MM.1S (cell line): Measurements from ENCODE around the gene WNT3.

ENCODE experiments used
- EZH2 ChIP-seq: fragments of 300-600 bp; sonication (generic); optimal IDR thresholded peaks from 2 replicates; pipeline ENCODE3; 2017; ENCODE audit warnings: low read depth, mild to moderate bottlenecking, antibody characterized with exemption, low read length, mixed read lengths
- EZH2phosphoT487 ChIP-seq: fragments of 300-600 bp; sonication (generic); IDR thresholded peaks from 2 replicates; pipeline ENCODE4 v1.6.1; 2018; ENCODE audit warnings: antibody characterized with exemption, low read length
- TF ChIP-seq, protein P1 (sequence below): fragments of 300-600 bp; sonication (generic); IDR thresholded peaks from 2 replicates; pipeline ENCODE4 v1.5.1; 2016; ENCODE audit warnings: antibody characterized with exemption, low read length, mixed read lengths

DNA sequence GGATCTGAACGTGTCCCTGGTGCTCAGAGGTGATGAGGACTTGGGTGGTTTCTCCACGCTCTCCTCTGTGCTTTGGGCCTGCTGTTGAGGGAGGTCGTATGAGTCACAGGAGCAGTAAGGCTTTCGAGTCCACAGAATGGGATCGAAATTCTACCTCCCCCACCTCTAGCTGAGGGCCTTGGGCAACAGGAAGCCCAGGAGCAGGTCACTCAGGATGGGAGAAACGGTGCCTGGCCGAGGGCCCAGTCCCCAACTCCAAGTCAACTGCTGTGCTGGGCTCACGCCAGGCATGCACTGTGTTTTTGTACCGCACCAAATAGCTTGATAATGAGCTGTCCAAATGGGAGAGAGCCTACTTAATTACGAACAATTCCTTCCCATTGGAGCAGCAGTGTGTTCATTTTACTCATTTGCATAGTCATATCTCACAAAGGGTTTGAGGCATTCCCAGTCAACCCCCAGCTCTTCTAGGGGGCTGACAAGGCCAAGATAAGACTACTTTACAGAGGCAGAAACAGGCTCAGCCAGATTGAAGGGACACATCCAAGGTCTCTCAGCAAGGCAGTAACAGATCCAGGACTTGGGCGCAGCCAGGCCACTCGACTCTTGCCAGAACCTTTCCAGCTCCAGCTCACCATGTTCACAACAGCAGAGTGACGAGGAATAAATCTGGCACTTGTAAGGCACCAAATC, 53.6 kb downstream of the WNT3 start:
- TF ChIP-seq, protein P1, sequence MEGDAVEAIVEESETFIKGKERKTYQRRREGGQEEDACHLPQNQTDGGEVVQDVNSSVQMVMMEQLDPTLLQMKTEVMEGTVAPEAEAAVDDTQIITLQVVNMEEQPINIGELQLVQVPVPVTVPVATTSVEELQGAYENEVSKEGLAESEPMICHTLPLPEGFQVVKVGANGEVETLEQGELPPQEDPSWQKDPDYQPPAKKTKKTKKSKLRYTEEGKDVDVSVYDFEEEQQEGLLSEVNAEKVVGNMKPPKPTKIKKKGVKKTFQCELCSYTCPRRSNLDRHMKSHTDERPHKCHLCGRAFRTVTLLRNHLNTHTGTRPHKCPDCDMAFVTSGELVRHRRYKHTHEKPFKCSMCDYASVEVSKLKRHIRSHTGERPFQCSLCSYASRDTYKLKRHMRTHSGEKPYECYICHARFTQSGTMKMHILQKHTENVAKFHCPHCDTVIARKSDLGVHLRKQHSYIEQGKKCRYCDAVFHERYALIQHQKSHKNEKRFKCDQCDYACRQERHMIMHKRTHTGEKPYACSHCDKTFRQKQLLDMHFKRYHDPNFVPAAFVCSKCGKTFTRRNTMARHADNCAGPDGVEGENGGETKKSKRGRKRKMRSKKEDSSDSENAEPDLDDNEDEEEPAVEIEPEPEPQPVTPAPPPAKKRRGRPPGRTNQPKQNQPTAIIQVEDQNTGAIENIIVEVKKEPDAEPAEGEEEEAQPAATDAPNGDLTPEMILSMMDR, result no peak
- TF ChIP-seq EZH2 (no peak), EZH2phosphoT487 (no peak)
